ENCODE data around the gene TAGAP. TPM values are rescaled to one million over a fixed set of nuclear protein-coding genes. Genes with fewer than 3 reads are reported as not detected.

Gene TAGAP
- total and polyA plus RNA-seq, 2 of the 8 experiments (the other 6 are each of a cell fraction or from before 2014, with no cell fraction given), result not detected

GRCh38 chr6:159071843-159072769 lies 27.3 kb upstream of the TAGAP start:
- Histone ChIP-seq H3K56ac (replicated peaks; ENCODE audit: insufficient read length, low read depth, low read length) (no peak overlapping the region), H2AFZ (ENCODE audit: low read length) (no peak overlapping the region), H4K91ac (replicated peaks; ENCODE audit: insufficient read length, low read length) (no peak overlapping the region), H4K5ac (ENCODE audit: insufficient read length, low read depth, low read length) (no peak overlapping the region), H3K79me2 (ENCODE audit: control insufficient read depth in 1 of 2, insufficient read depth in 2 of 2, low read length in 2 of 2) (no peaks in the 10 kb centered on the region), H2BK20ac (ENCODE audit: low read length) (no peak overlapping the region), H2AK5ac (ENCODE audit: low read depth, low read length) (no peak overlapping the region), H2BK120ac (replicated peaks; ENCODE audit: low read depth, low read length) (no peak overlapping the region), H3K9ac (replicated peaks in 1 of 4; ENCODE audit: extremely low read depth in 1 of 4, low read depth in 3 of 4, low read length in 3 of 4) (no peak overlapping the region), H3K79me1 (ENCODE audit: low read depth, low read length) (no peaks in the 10 kb centered on the region), H3K4ac (replicated peaks; ENCODE audit: insufficient read length, low read depth, low read length) (no peak overlapping the region), H3K4me3 (ENCODE audit: extremely low read depth in 1 of 4, insufficient read depth in 2 of 4, low read depth in 3 of 4, low read length in 4 of 4) (no peak overlapping the region), H3K4me2 (ENCODE audit: insufficient read depth in 1 of 2, low read depth in 2 of 2, low read length in 2 of 2) (no peak overlapping the region), H3K4me1 (replicated peaks in 1 of 4; ENCODE audit: control insufficient read depth in 3 of 4, insufficient read depth in 4 of 4, low read length in 3 of 4) (peaks cover 0 to 4% (median 2%) of the 10 kb centered on the region in 4 experiments; a peak in 3 of 7 replicates), H3K18ac (ENCODE audit: extremely low read depth, low read length) (no peak overlapping the region), H3K27me3 (replicated peaks in 1 of 4; ENCODE audit: control insufficient read depth in 3 of 4, extremely low read depth in 1 of 4, insufficient read depth in 3 of 4, low read length in 3 of 4) (peaks cover 0 to 9% (median 3%) of the 10 kb centered on the region in 4 experiments; a peak in 5 of 7 replicates), H3K9me3 (ENCODE audit: insufficient read depth in 2 of 2, low read depth in 1 of 2, low read length in 1 of 2) (no peaks in the 10 kb centered on the region), H3K27ac (ENCODE audit: low read depth, low read length) (no peak overlapping the region), H4K8ac (ENCODE audit: extremely low read depth, insufficient read depth, low read length) (no peak overlapping the region), H4K20me1 (replicated peaks in 1 of 2; ENCODE audit: control insufficient read depth in 1 of 2, insufficient read depth in 2 of 2, low read length in 2 of 2) (no peaks in the 10 kb centered on the region), H3K23ac (ENCODE audit: insufficient read length) (no peak overlapping the region), H2BK15ac (ENCODE audit: low read length) (no peak overlapping the region), H2BK5ac (ENCODE audit: low read depth, low read length) (no peak overlapping the region), H3K14ac (ENCODE audit: insufficient read length) (no peak overlapping the region), H3K36me3 (ENCODE audit: control insufficient read depth in 2 of 4, insufficient read depth in 4 of 4, low read length in 3 of 4) (no peaks in the 10 kb centered on the region), H3K23me2 (ENCODE audit: low read depth, low read length) (0 out of 2 replicates have a peak, but pooled peaks cover 2% of the 10 kb centered on the region), H2BK12ac (ENCODE audit: low read depth, low read length) (no peak overlapping the region)
- POLR2A ChIA-PET (ENCODE audit: partially characterized antibody), result no interaction called here
- CTCF ChIA-PET (ENCODE audit: partially characterized antibody), result interaction anchor here (1.0 to 2.5 kb wide), 5 partner anchors 16 to 63 kb away, joined by 3 to 11 read pairs (median 4); no protein-coding TSS in a partner anchor
- WGBS, 2 experiments (ENCODE audit: extremely low coverage in 1 of 2, insufficient coverage in 1 of 2, insufficient read length in 1 of 2, insufficient replicate concordance in 2 of 2, low coverage in 1 of 2, low lambda C conversion rate in 2 of 2, missing lambda C conversion rate in 1 of 2), result 83% methylated on average over 7 of the region's 7 CpGs; no CpG with 5 or more reads in 1 of the 2 experiments
- no peak for TF ChIP-seq SIX5 (IDR thresholded peaks at IDR 0.05; ENCODE audit: low read depth, low read length)
- FAIRE-seq (no peak), DNase-seq (ENCODE audit: low read depth in 1 of 2, low spot score in 2 of 2) (no peak)
